Measurements from ENCODE around the gene DLST.

GRCh38 chr14:74936731-74937130 lies 55.0 kb downstream of the DLST start:
- TF ChIP-seq, protein P1, sequence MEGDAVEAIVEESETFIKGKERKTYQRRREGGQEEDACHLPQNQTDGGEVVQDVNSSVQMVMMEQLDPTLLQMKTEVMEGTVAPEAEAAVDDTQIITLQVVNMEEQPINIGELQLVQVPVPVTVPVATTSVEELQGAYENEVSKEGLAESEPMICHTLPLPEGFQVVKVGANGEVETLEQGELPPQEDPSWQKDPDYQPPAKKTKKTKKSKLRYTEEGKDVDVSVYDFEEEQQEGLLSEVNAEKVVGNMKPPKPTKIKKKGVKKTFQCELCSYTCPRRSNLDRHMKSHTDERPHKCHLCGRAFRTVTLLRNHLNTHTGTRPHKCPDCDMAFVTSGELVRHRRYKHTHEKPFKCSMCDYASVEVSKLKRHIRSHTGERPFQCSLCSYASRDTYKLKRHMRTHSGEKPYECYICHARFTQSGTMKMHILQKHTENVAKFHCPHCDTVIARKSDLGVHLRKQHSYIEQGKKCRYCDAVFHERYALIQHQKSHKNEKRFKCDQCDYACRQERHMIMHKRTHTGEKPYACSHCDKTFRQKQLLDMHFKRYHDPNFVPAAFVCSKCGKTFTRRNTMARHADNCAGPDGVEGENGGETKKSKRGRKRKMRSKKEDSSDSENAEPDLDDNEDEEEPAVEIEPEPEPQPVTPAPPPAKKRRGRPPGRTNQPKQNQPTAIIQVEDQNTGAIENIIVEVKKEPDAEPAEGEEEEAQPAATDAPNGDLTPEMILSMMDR (IDR thresholded peaks at IDR 0.05 in 4 of 5, conservative IDR thresholded peaks at IDR 0.05 in 1 of 5): no peak
- no peak for TF ChIP-seq POLR2A (IDR thresholded peaks at IDR 0.05)

Data from gastrocnemius medialis (tissue), 4 donors.